Thyroid gland (tissue), 4 donors: Measurements from ENCODE around the gene GPR42.

ENCODE experiments used
- POLR2A ChIP-seq, 2 donors: fragments of 450-650 bp; IDR thresholded peaks; one replicate each; pipeline ENCODE4 v1.6.1; 2017; ENCODE audit warnings: antibody characterized with exemption in 2 of 2, mild to moderate bottlenecking in 2 of 2, moderate library complexity in 1 of 2
- TF ChIP-seq, protein P1 (sequence below), 6 experiments: fragments of 200-600 bp in 3 of 6; fragments of 450-650 bp in 3 of 6; sonication (generic) in 3 of 6; IDR thresholded peaks; one replicate each; pipeline ENCODE4 v1.5.1; 2016 to 2019; ENCODE audit warnings: antibody characterized with exemption in 6 of 6, mild to moderate bottlenecking in 2 of 6, inconsistent platforms in 1 of 6, moderate library complexity in 1 of 6

DNA sequence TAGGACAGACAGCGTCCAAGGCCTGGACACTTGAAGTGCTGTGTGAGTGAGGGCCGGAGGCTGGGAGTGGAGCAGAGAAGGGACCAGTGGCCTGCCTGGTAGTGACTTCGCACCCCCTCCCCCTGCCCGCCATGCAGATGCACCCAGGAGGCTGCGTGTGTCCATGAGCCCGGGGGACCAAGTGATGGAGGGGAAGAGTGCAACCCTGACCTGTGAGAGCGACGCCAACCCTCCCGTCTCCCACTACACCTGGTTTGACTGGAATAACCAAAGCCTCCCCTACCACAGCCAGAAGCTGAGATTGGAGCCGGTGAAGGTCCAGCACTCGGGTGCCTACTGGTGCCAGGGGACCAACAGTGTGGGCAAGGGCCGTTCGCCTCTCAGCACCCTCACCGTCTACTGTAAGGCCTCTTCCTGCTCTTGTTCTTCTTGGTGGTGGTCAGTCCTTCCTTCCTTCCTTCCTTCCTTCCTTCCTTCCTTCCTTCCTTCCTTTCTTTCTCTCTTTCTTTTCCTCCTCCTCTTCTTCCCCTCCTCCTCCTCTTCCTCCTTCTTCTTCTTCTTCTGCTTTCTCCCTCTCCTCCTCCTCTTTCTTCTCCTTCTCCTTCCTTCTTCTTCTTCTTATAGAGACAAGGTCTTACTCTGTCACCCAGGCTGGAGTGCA, 29.2 kb upstream of the GPR42 start:
- TF ChIP-seq, protein P1, sequence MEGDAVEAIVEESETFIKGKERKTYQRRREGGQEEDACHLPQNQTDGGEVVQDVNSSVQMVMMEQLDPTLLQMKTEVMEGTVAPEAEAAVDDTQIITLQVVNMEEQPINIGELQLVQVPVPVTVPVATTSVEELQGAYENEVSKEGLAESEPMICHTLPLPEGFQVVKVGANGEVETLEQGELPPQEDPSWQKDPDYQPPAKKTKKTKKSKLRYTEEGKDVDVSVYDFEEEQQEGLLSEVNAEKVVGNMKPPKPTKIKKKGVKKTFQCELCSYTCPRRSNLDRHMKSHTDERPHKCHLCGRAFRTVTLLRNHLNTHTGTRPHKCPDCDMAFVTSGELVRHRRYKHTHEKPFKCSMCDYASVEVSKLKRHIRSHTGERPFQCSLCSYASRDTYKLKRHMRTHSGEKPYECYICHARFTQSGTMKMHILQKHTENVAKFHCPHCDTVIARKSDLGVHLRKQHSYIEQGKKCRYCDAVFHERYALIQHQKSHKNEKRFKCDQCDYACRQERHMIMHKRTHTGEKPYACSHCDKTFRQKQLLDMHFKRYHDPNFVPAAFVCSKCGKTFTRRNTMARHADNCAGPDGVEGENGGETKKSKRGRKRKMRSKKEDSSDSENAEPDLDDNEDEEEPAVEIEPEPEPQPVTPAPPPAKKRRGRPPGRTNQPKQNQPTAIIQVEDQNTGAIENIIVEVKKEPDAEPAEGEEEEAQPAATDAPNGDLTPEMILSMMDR (IDR thresholded peaks at IDR 0.05) = no peak
- TF ChIP-seq POLR2A (IDR thresholded peaks at IDR 0.05) = no peak
